Keratinocyte (primary cell): ENCODE data around the gene PTTG1IP2. TPM values are rescaled to one million over a fixed set of nuclear protein-coding genes. Genes with fewer than 3 reads are reported as not detected.

Source experiments
- DNase-seq: peaks from one replicate; pipeline ENCODE4 v3.0.0-alpha.2; 2011; ENCODE audit warnings: low read depth, missing footprints, low spot score
- FAIRE-seq: peaks from 2 replicates; lab custom pipeline; 2011; peaks lifted over from hg19 to GRCh38; lab: Jason Lieb, UNC
- H2AFZ ChIP-seq: 2 replicates; pipeline ENCODE4 v1.6.0; 2012; ENCODE audit warnings: low read length, control low read depth, inconsistent platforms; ENCODE audit not compliant: control insufficient read depth
- H3K27ac ChIP-seq: 2 replicates; pipeline ENCODE4 v1.5.1; 2011; ENCODE audit warnings: low read length; ENCODE audit not compliant: control insufficient read depth, insufficient read depth
- H3K27me3 ChIP-seq: 3 replicates; pipeline ENCODE4 v1.6.0; 2011; ENCODE audit warnings: low read length; ENCODE audit not compliant: control insufficient read depth, insufficient read depth; ENCODE audit errors: extremely low read depth
- H3K36me3 ChIP-seq, 2 experiments: 2 replicates in 1 of 2; 3 replicates in 1 of 2; pipeline ENCODE4 v1.5.1; 2011; ENCODE audit warnings: low read length in 2 of 2, mild to moderate bottlenecking in 1 of 2; ENCODE audit not compliant: control insufficient read depth in 2 of 2, insufficient read depth in 2 of 2; ENCODE audit errors: extremely low read depth in 1 of 2
- H3K4me1 ChIP-seq: 3 replicates; pipeline ENCODE4 v1.5.1; 2011; ENCODE audit warnings: low read length; ENCODE audit not compliant: control insufficient read depth, insufficient read depth; ENCODE audit errors: extremely low read depth
- H3K4me2 ChIP-seq: 3 replicates; pipeline ENCODE4 v1.6.0; 2011; ENCODE audit warnings: low read depth, low read length; ENCODE audit not compliant: control insufficient read depth, insufficient read depth; ENCODE audit errors: extremely low read depth
- H3K4me3 ChIP-seq, 3 experiments: fragments of 200-600 bp in 1 of 3; sonication (generic) in 1 of 3; 2 replicates in 2 of 3; 3 replicates in 1 of 3; pipeline ENCODE4 v1.5.1; 2011 to 2016; ENCODE audit warnings: low read length in 3 of 3, mild to moderate bottlenecking in 3 of 3, control low read depth in 2 of 3, inconsistent platforms in 1 of 3, low read depth in 1 of 3, mixed read lengths in 1 of 3, mixed run types in 1 of 3, moderate library complexity in 1 of 3; ENCODE audit not compliant: control insufficient read depth in 2 of 3, insufficient read depth in 2 of 3; ENCODE audit errors: extremely low read depth in 1 of 3
- H3K79me2 ChIP-seq: 2 replicates; pipeline ENCODE4 v1.6.0; 2012; ENCODE audit warnings: low read length; ENCODE audit not compliant: control insufficient read depth, insufficient read depth
- H3K9ac ChIP-seq: 3 replicates; pipeline ENCODE4 v1.6.0; 2011; ENCODE audit warnings: low read length; ENCODE audit not compliant: control insufficient read depth, insufficient read depth; ENCODE audit errors: extremely low read depth
- H3K9me1 ChIP-seq: 3 replicates; pipeline ENCODE4 v1.6.0; 2011; ENCODE audit warnings: low read length; ENCODE audit not compliant: control insufficient read depth, insufficient read depth; ENCODE audit errors: extremely low read depth
- H3K9me3 ChIP-seq: 2 replicates; pipeline ENCODE4 v1.5.1; 2012; ENCODE audit warnings: low read depth, low read length; ENCODE audit not compliant: control insufficient read depth
- H4K20me1 ChIP-seq: 3 replicates; pipeline ENCODE4 v1.6.0; 2011; ENCODE audit warnings: low read length; ENCODE audit not compliant: control insufficient read depth, insufficient read depth; ENCODE audit errors: extremely low read depth
- EZH2 ChIP-seq: IDR thresholded peaks from one replicate; pipeline ENCODE4 v1.6.1; 2012; ENCODE audit warnings: inconsistent platforms, mild to moderate bottlenecking, low read length, moderate library complexity
- dilution Hi-C: fragments of 300-500 bp; cut with MboI; formaldehyde crosslinking; loops from one replicate; pipeline ENCODE4 v1.7.0; 2020; ENCODE audit warnings: low sequenced_read_pairs; ENCODE audit not compliant: extremely low pct_ligation_motif_present
- polyA plus RNA-seq, 5 experiments: library from polyadenylated mRNA; depleted of rRNA in 3 of 5; stranded (reverse) in 3 of 5; stranded (forward) in 1 of 5; unstranded in 1 of 5; fragments of >200 nt; gene quantifications; 1 replicate in 1 of 5; 2 replicates in 3 of 5; 3 replicates in 1 of 5; pipeline versions ENCODE4 v1.2.1 to v1.2.3, GENCODE V29; 2011 to 2012; ENCODE audit warnings: missing spikeins in 2 of 5, low read depth in 1 of 5, low replicate concordance in 1 of 5
- TF ChIP-seq, protein P1 (sequence below), 3 experiments: IDR thresholded peaks in 1 of 3; conservative IDR thresholded peaks in 1 of 3; optimal IDR thresholded peaks in 1 of 3; 2 replicates in 2 of 3; 3 replicates in 1 of 3; pipeline versions ENCODE3 to v1.5.1; 2011; ENCODE audit warnings: low read length in 3 of 3, mild to moderate bottlenecking in 3 of 3, moderate library complexity in 2 of 3, control low read depth in 1 of 3, inconsistent platforms in 1 of 3; ENCODE audit not compliant: insufficient read depth in 2 of 3; ENCODE audit errors: extremely low read depth in 1 of 3

Gene PTTG1IP2
- polyA plus RNA-seq, 1 donor (not counting 4 experiments of a cell fraction or from before 2014, with no cell fraction given): not detected

DNA sequence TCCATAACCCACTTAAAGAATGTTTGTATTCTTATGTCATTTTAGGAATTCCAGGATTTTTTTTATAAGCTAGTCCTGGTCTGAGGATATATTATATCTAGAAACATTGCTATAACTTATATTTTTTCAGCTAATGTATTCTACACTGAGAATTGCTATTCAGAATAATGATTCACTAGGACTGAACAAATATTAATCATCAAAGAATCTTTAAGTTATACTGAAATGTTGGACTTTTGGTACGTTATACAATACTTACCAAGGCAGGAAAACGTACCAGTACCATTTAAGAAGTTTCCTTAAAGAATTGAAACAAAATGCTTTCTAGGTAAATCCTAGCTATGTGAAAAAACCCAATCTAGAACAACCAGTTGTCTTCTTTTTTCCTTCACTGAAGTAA lies 18.4 kb downstream of the PTTG1IP2 start:
- Histone ChIP-seq H2AFZ (peak overlapping the region; percentile 38), H3K4me3 (no peak overlapping the region), H3K36me3 (no peaks in the 10 kb centered on the region), H3K9me3 (no peaks in the 10 kb centered on the region), H3K9me1 (no peaks in the 10 kb centered on the region), H4K20me1 (no peaks in the 10 kb centered on the region), H3K27ac (no peak overlapping the region), H3K79me2 (no peaks in the 10 kb centered on the region), H3K4me1 (peaks cover 3% of the 10 kb centered on the region), H3K4me2 (no peak overlapping the region), H3K9ac (no peak overlapping the region), H3K27me3 (no peaks in the 10 kb centered on the region)
- no peak for TF ChIP-seq EZH2
- TF ChIP-seq, protein P1, sequence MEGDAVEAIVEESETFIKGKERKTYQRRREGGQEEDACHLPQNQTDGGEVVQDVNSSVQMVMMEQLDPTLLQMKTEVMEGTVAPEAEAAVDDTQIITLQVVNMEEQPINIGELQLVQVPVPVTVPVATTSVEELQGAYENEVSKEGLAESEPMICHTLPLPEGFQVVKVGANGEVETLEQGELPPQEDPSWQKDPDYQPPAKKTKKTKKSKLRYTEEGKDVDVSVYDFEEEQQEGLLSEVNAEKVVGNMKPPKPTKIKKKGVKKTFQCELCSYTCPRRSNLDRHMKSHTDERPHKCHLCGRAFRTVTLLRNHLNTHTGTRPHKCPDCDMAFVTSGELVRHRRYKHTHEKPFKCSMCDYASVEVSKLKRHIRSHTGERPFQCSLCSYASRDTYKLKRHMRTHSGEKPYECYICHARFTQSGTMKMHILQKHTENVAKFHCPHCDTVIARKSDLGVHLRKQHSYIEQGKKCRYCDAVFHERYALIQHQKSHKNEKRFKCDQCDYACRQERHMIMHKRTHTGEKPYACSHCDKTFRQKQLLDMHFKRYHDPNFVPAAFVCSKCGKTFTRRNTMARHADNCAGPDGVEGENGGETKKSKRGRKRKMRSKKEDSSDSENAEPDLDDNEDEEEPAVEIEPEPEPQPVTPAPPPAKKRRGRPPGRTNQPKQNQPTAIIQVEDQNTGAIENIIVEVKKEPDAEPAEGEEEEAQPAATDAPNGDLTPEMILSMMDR (optimal IDR thresholded peaks at IDR 0.05 in 1 of 3, IDR thresholded peaks at IDR 0.05 in 1 of 3, conservative IDR thresholded peaks at IDR 0.05 in 1 of 3; ENCODE audit: extremely low read depth in 1 of 3, insufficient read depth in 2 of 3, low read length in 3 of 3): no peak
- DNase-seq (no peak), FAIRE-seq (no peak)
- dilution Hi-C loops: no loop called here

DNA sequence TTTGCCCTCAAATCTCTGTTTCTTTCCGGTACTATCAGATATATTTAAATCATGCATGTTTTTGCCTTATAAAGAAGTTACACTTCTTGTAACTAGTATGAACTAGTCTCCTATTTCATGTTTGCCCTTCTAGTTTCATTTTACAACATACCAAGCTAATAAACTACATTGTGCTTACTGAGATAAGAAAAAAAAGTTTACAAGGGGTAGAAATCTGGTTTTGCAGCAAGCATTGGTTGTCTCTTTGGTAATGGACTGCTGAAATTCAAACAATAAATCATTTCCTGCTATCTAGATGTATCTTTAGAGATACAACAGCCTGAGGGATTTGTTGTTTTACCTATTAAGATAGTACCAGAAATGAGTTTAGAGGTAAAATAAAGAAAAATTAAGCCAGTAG lies 18.8 kb downstream of the PTTG1IP2 start:
- no peaks in the 10 kb centered on the region for H3K9me1 ChIP-seq
- peaks cover 3% of the 10 kb centered on the region for H3K4me1 ChIP-seq
- dilution Hi-C loops: no loop called here
- no peaks in the 10 kb centered on the region for H4K20me1 ChIP-seq
- no peak overlapping the region for H3K9ac ChIP-seq
- no peaks in the 10 kb centered on the region for H3K9me3 ChIP-seq
- DNase-seq (no peak), FAIRE-seq (no peak)
- no peaks in the 10 kb centered on the region for H3K36me3 ChIP-seq
- H3K79me2 ChIP-seq: no peaks in the 10 kb centered on the region
- TF ChIP-seq, protein P1 (optimal IDR thresholded peaks at IDR 0.05 in 1 of 3, IDR thresholded peaks at IDR 0.05 in 1 of 3, conservative IDR thresholded peaks at IDR 0.05 in 1 of 3; ENCODE audit: extremely low read depth in 1 of 3, insufficient read depth in 2 of 3, low read length in 3 of 3): no peak
- no peak for TF ChIP-seq EZH2
- no peak overlapping the region for H3K27ac ChIP-seq
- no peak overlapping the region for H3K4me2 ChIP-seq
- H2AFZ ChIP-seq: peak overlapping the region; percentile 38
- no peaks in the 10 kb centered on the region for H3K27me3 ChIP-seq
- H3K4me3 ChIP-seq: no peak overlapping the region
